ENCODE data around the gene CDHR5. TPM values are rescaled to one million over a fixed set of nuclear protein-coding genes. Genes with fewer than 3 reads are reported as not detected.

The CDHR5 gene
- total RNA-seq, 4 donors from 2014 or later = not detected

- intact Hi-C loops (cut with DNase I; ENCODE audit: low total_unique reads) = no loop called here
- 89 to 95% methylated on average over 10 of the region's 10 CpGs for WGBS, 2 donors
- no peak for TF ChIP-seq CTCF (IDR thresholded peaks at IDR 0.05)
- TF ChIP-seq POLR2A (IDR thresholded peaks at IDR 0.05) = no peak
- no peak overlapping the region for H3K4me3 ChIP-seq (ENCODE audit: low read depth, poor library complexity, severe bottlenecking)
- no peak for DNase-seq (ENCODE audit: low spot score in 2 of 2)
Observed at GRCh38 chr11:592918-593317, 31.8 kb downstream of the CDHR5 start.

DNA sequence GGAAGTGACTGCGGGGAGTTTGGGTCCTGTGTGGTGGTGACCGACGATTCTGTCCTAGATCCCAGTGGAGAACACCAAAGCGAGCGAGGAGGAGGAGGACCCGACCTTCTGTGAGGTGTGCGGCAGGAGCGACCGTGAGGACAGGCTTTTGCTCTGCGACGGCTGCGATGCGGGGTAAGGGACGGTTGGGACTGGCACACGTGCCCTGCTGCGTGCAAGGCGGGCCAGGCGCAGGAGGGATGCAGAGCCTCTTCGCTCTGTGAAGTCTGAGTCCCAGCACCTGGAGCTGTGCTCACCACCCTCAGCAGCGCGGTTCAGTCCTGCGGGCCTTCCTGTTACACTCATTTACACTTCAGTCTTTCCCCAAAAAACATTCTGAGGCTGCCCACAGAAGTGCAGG lies 32.3 kb downstream of the CDHR5 start:
- no peak overlapping the region for H3K4me3 ChIP-seq (ENCODE audit: low read depth, poor library complexity, severe bottlenecking)
- intact Hi-C loops (cut with DNase I; ENCODE audit: low total_unique reads) = no loop called here
- no peak for DNase-seq (ENCODE audit: low spot score in 2 of 2)
- 94 to 95% methylated on average over 22 of the region's 22 CpGs for WGBS, 2 donors
- TF ChIP-seq CTCF (IDR thresholded peaks at IDR 0.05) = no peak
- no peak for TF ChIP-seq POLR2A (IDR thresholded peaks at IDR 0.05)

- intact Hi-C loops (cut with DNase I; ENCODE audit: low total_unique reads) = no loop called here
- H3K4me3 ChIP-seq (ENCODE audit: low read depth, poor library complexity, severe bottlenecking) = no peak overlapping the region
- TF ChIP-seq CTCF (IDR thresholded peaks at IDR 0.05) = no peak
- TF ChIP-seq POLR2A (IDR thresholded peaks at IDR 0.05) = no peak
- DNase-seq (ENCODE audit: low spot score in 2 of 2) = no peak
- 80 to 81% methylated on average over 11 of the region's 11 CpGs for WGBS, 2 donors
Observed at GRCh38 chr11:590997-591396, 33.8 kb downstream of the CDHR5 start.

DNA sequence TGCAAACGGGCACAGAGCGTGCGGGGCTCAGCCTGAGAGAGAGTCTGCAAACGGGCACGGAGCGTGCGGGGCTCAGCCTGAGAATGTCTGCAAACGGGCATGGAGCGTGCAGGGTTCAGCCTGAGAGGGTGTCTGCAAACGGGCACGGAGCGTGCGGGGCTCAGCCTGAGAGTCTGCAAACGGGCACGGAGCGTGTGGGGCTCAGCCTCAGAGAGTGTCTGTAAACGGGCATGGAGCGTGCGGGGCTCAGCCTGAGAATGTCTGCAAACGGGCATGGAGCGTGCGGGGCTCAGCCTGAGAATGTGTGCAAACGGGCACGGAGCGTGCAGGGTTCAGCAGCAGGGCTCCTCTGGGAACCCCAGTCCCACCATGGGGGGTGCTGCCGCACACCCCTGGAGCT lies 35.0 kb downstream of the CDHR5 start:
- WGBS, 2 donors = 90 to 92% methylated on average over 25 to 26 of the region's 26 CpGs
- no peak for DNase-seq (ENCODE audit: low spot score in 2 of 2)
- intact Hi-C loops (cut with DNase I; ENCODE audit: low total_unique reads) = no loop called here
- H3K4me3 ChIP-seq (ENCODE audit: low read depth, poor library complexity, severe bottlenecking) = no peak overlapping the region
- TF ChIP-seq POLR2A (IDR thresholded peaks at IDR 0.05) = no peak
- TF ChIP-seq CTCF (IDR thresholded peaks at IDR 0.05) = no peak

GRCh38 chr11:587978-588380 lies 36.8 kb downstream of the CDHR5 start:
- no peak for DNase-seq (ENCODE audit: low spot score in 2 of 2)
- H3K4me3 ChIP-seq (ENCODE audit: low read depth, poor library complexity, severe bottlenecking) = no peak overlapping the region
- intact Hi-C loops (cut with DNase I; ENCODE audit: low total_unique reads) = no loop called here
- TF ChIP-seq CTCF (IDR thresholded peaks at IDR 0.05) (no peak), POLR2A (IDR thresholded peaks at IDR 0.05) (no peak)
- WGBS, 2 donors = 78 to 80% methylated on average over 6 of the region's 6 CpGs

DNA sequence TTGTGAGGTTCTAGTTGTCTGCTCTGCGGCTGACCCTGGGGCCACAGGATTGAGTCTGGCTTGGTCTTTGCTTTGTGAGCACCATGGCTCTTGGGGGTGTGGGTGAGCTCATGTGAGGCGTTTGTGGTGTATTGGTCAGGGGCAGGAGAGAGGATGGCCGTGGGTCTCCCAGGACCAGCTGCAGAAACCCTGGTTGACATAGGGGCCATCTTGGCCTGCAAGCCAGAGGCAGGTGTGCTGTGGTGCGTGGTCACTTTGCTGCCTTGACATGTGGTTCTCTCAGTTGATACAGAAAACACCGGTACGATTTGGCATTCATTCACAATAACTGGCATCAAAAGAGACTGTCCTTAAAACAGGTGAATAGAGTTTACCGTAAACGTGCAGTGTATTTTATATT lies 37.2 kb downstream of the CDHR5 start:
- intact Hi-C loops (cut with DNase I; ENCODE audit: low total_unique reads) = no loop called here
- no peak for DNase-seq (ENCODE audit: low spot score in 2 of 2)
- no peak for TF ChIP-seq CTCF (IDR thresholded peaks at IDR 0.05)
- TF ChIP-seq POLR2A (IDR thresholded peaks at IDR 0.05) = no peak
- H3K4me3 ChIP-seq (ENCODE audit: low read depth, poor library complexity, severe bottlenecking) = no peak overlapping the region
- 81 to 89% methylated on average over 8 of the region's 8 CpGs for WGBS, 2 donors
